Ovary (tissue), 9 donors: Measurements from ENCODE around the gene ATP6V1B1. TPM values are rescaled to one million over a fixed set of nuclear protein-coding genes. Genes with fewer than 3 reads are reported as not detected.

Source experiments
- DNase-seq, 5 donors: peaks; one replicate each; pipeline ENCODE4 v3.0.0-alpha.2; 2019 to 2020
- H3K27ac ChIP-seq, 2 donors: fragments of 200-600 bp; one replicate each; pipeline versions ENCODE4 v1.5.1 to v1.8.0; 2019 to 2022
- H3K27me3 ChIP-seq: fragments of 200-600 bp; one replicate; pipeline ENCODE4 v1.8.0; 2022
- H3K36me3 ChIP-seq: fragments of 200-600 bp; sonication (generic); one replicate; pipeline ENCODE4 v1.5.1; 2019
- H3K4me1 ChIP-seq: one replicate; pipeline ENCODE4 v1.8.1; 2013; ENCODE audit warnings: mild to moderate bottlenecking, moderate library complexity; ENCODE audit not compliant: insufficient read depth
- H3K4me3 ChIP-seq: fragments of 200-600 bp; sonication (generic); one replicate; pipeline ENCODE4 v1.5.1; 2017
- H3K9me3 ChIP-seq, 2 donors: fragments of 200-600 bp in 1 of 2; sonication (generic) in 1 of 2; one replicate each; pipeline versions ENCODE4 v1.5.1 to v1.8.1; 2013 to 2019; ENCODE audit warnings: mild to moderate bottlenecking in 1 of 2, moderate library complexity in 1 of 2
- EP300 ChIP-seq: sonication (generic); formaldehyde crosslinking; IDR thresholded peaks from one replicate; pipeline ENCODE4 v1.6.1; 2017; ENCODE audit warnings: antibody characterized with exemption
- POLR2A ChIP-seq: fragments of 450-650 bp; IDR thresholded peaks from one replicate; pipeline ENCODE4 v1.6.1; 2017; ENCODE audit warnings: antibody characterized with exemption, mild to moderate bottlenecking, moderate library complexity
- WGBS, 3 donors: extraction: QIAGEN DNeasy Blood & Tissue Kit in 1 of 3; methylation state at CpG; one replicate each; pipeline versions ENCODE4 v1.1.5 to v1.1.7; 2013 to 2017; 5-methylcytosine and 5-hydroxymethylcytosine counted together
- intact Hi-C, 4 donors: fragments of 100-400 bp; cut with DNase I; formaldehyde crosslinking; loops; one replicate each; pipeline versions ENCODE4 v1.11.0 to v1.15.1; 2022 to 2023
- polyA plus RNA-seq, 2 donors: library from polyadenylated mRNA; stranded (reverse); fragments of 200-250 nt in 1 of 2; fragments of 350-450 nt in 1 of 2; fragmentation: Illumina TruSeq in 1 of 2; extraction: RNeasy Lipid Tissue Mini Kit (QIAGEN cat#74804) in 1 of 2; gene quantifications; one replicate each; pipeline ENCODE4 v1.2.3, GENCODE V29; 2013 to 2014
- total RNA-seq, 7 donors: library from RNA; depleted of rRNA in 2 of 7; stranded (reverse); fragments of >200 nt in 2 of 7; fragmentation: NEBNext Ultra II Directional in 3 of 7; extraction: Animal tissue kit (Norgen Biotek cat#: 25700) in 3 of 7; gene quantifications; one replicate each; pipeline versions ENCODE4 v1.1.0 to v1.2.4, GENCODE V29; 2016 to 2023
- TF ChIP-seq, protein P1 (sequence below), 3 donors: fragments of 450-650 bp in 2 of 3; fragments of 200-600 bp in 1 of 3; IDR thresholded peaks; one replicate each; pipeline versions ENCODE4 v1.5.1 to v1.8.0; 2016 to 2022; ENCODE audit warnings: antibody characterized with exemption in 3 of 3, mild to moderate bottlenecking in 1 of 3
- donor health status: DM: no; HTN: no; CAD: no; lungs with moderate emphysema.
- donor health status: DM: no; HTN: no; CAD: no.
- donor health status: Bipolar disorder and iron deficiency.
- donor health status: DM: yes; HTN: yes; CAD: no.
- donor health status: DM: no; HTN: no; CAD: no.
- donor health status: DM: yes; HTN: yes; CAD: no.

The ATP6V1B1 gene
- total and polyA plus RNA-seq, 9 donors = 0.62 to 11.9 (median 1.6) TPM; not detected in 1

DNA sequence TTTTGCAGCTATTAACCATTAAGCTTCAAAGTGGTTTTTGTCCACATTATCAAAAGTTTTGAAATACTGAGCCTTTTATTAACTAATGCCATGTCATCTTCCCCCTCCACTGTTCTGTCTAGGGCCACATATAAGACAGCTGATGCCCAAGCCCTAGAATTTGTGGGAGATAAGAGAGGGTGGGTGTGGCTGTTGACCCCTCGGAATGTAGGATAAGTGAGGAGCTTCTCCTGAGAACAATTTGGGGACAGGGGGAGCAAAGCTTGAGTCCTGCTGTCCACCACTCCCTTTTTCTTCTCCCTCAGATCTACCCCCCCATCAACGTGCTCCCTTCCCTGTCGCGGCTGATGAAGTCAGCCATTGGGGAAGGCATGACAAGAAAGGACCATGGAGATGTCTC, 28.4 kb downstream of the ATP6V1B1 start:
- WGBS, 3 donors = 41 to 57% (median 47%) methylated on average over 4 of the region's 4 CpGs
- Histone ChIP-seq H3K4me1 (no peaks in the 10 kb centered on the region), H3K4me3 (no peak overlapping the region), H3K36me3 (no peaks in the 10 kb centered on the region), H3K9me3 (no peaks in the 10 kb centered on the region), H3K27me3 (no peaks in the 10 kb centered on the region), H3K27ac (no peak overlapping the region)
- DNase-seq = no peak
- TF ChIP-seq EP300 (no peak), POLR2A (no peak)
- TF ChIP-seq, protein P1, sequence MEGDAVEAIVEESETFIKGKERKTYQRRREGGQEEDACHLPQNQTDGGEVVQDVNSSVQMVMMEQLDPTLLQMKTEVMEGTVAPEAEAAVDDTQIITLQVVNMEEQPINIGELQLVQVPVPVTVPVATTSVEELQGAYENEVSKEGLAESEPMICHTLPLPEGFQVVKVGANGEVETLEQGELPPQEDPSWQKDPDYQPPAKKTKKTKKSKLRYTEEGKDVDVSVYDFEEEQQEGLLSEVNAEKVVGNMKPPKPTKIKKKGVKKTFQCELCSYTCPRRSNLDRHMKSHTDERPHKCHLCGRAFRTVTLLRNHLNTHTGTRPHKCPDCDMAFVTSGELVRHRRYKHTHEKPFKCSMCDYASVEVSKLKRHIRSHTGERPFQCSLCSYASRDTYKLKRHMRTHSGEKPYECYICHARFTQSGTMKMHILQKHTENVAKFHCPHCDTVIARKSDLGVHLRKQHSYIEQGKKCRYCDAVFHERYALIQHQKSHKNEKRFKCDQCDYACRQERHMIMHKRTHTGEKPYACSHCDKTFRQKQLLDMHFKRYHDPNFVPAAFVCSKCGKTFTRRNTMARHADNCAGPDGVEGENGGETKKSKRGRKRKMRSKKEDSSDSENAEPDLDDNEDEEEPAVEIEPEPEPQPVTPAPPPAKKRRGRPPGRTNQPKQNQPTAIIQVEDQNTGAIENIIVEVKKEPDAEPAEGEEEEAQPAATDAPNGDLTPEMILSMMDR (IDR thresholded peaks at IDR 0.05) = no peak
- intact Hi-C loops = no loop called here

DNA sequence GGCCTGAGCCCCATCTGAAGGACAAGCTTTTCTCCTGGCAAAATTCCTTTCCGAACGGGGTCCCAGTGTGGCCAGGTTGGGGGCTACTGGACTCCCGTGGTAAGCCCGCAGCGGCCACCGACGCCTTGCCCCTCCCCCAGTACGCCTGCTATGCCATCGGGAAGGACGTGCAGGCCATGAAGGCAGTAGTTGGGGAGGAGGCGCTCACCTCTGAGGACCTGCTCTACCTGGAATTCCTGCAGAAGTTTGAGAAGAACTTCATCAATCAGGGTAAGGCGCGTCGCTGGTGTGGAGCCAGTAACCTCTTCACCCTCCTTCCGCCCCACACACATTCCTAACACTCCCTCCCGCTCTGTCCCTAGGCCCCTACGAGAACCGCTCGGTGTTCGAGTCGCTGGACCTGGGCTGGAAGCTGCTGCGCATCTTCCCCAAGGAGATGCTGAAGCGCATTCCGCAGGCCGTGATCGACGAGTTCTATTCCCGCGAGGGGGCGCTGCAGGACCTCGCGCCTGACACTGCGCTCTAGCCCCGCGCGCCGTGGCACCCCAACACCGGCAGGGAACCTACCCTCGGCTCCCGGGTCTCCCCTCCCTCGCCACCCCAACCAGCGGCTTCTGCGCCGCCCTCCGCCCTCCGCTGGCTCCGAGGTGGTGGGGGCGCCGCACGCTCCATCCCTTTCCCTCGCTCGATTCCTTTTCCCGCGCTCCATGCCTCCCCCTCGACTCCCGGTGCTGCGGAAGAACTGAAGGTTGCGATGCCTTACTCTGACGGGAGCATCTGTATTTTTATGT, 29.1 kb downstream of the ATP6V1B1 start:
- intact Hi-C loops = no loop called here
- DNase-seq = peak; percentile 63 to 86 (median 80)
- H3K27me3 ChIP-seq = no peaks in the 10 kb centered on the region
- H3K4me1 ChIP-seq = no peaks in the 10 kb centered on the region
- no peak for TF ChIP-seq POLR2A
- TF ChIP-seq, protein P1 (IDR thresholded peaks at IDR 0.05) = peak; percentile 73 to 85 (median 73)
- H3K36me3 ChIP-seq = no peaks in the 10 kb centered on the region
- WGBS, 3 donors = 3 to 5% (median 5%) methylated on average over 51 to 59 of the region's 59 CpGs
- H3K9me3 ChIP-seq = no peaks in the 10 kb centered on the region
- H3K27ac ChIP-seq = no peak overlapping the region
- peak overlapping the region; percentile 35 for H3K4me3 ChIP-seq

DNA sequence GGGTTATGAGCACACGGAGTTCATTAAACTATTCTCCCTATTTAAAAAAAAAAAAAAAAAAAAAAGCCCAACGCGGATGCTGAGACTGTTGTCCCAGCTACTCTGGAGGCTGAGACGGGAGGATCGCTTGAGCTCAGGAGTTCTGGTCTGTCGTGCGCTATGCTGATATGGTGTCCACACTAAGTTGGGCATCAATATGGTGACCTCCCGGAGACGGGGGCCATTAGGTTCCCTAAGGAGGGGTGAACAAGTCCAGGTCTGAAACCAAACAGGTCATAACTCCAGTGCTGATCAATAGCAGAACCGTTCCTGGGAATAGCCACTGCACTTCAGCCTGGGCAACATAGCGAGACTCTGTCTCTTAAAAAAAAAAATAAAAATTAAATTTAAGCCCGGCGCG, 29.8 kb downstream of the ATP6V1B1 start:
- H3K9me3 ChIP-seq = no peaks in the 10 kb centered on the region
- no peaks in the 10 kb centered on the region for H3K4me1 ChIP-seq
- H3K27me3 ChIP-seq = no peaks in the 10 kb centered on the region
- no peak overlapping the region for H3K27ac ChIP-seq
- no peak for DNase-seq
- intact Hi-C loops = no loop called here
- TF ChIP-seq EP300 = no peak
- TF ChIP-seq, protein P1 (IDR thresholded peaks at IDR 0.05) = no peak
- no peaks in the 10 kb centered on the region for H3K36me3 ChIP-seq
- no peak overlapping the region for H3K4me3 ChIP-seq
- WGBS, 3 donors = 66 to 73% (median 71%) methylated on average over 14 of the region's 14 CpGs

DNA sequence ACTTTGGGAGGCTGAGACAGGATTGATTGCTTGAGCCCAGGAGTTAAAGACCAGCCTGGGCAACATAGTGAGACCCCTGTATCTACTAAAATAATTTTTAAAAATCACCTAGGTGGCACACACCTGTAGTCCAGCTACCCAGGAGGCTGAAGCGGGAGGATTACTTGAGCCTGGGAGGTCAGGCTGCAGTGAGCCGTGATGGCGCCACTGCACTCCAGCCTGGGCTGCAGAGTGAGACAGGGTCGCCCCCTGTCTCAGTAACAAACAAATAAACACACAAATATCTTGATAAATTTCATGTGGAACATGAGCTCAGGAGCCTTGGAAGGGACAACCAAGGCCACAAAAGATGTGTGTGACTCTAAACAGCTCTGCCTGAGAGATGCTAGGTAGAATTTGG, 31.0 kb downstream of the ATP6V1B1 start:
- Histone ChIP-seq H3K27me3 (no peaks in the 10 kb centered on the region), H3K4me1 (no peaks in the 10 kb centered on the region), H3K9me3 (no peaks in the 10 kb centered on the region), H3K36me3 (no peaks in the 10 kb centered on the region), H3K27ac (no peak overlapping the region), H3K4me3 (no peak overlapping the region)
- intact Hi-C loops = no loop called here
- TF ChIP-seq EP300 (no peak), POLR2A (no peak)
- TF ChIP-seq, protein P1 (IDR thresholded peaks at IDR 0.05) = no peak
- 70 to 74% (median 74%) methylated on average over 4 of the region's 4 CpGs for WGBS, 3 donors
- DNase-seq = no peak
